Stimulated activated CD8-positive, alpha-beta memory T cell treated with anti-CD3 and anti-CD28 coated beads, Interleukin-12 subunit alpha, Interleukin-12 subunit beta, amount 100 ng/mL, for 24 hours (primary cell): ENCODE results near the gene APOBEC3F.

Experiments
- DNase-seq: peaks from one replicate; pipeline ENCODE4 v3.0.0-alpha.2; 2020; ENCODE audit errors: extremely low read depth

The APOBEC3F gene

DNA sequence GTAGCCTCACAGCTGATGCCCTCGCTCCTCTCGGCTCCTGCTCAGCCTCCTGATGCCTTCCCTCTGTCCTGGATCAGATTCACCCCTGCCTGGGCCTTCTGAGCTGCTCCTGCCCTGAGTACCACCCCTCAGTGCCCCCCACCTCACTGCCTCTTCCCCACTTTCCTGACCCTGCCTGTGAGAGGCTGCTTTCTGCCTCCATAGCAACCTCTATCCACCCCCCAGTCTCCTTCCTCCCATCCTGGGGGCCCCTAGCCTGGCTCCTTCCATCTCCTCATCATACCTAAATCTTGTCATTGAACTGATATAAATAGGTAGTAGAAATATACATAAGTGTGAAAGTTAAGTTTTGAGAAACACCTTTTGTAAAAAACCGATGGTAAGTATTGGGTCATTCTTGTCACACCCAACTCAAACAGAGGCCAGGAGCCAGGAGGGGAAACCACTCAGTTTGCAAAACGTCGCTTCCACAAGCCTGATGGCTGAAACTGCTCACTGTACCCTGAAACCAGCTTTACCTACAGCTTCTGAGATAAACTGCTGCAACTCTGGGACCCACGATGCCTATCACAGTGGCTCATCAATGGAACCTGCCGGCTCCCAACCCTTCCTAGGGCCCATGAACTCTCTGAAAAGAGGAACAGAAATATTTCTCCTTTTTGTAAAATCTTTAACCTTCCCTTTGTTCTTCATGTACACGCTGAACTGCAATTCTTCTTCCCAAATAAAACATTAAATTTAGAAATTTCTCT lies 51.6 kb downstream of the APOBEC3F start:
- DNase-seq, result no peak

DNA sequence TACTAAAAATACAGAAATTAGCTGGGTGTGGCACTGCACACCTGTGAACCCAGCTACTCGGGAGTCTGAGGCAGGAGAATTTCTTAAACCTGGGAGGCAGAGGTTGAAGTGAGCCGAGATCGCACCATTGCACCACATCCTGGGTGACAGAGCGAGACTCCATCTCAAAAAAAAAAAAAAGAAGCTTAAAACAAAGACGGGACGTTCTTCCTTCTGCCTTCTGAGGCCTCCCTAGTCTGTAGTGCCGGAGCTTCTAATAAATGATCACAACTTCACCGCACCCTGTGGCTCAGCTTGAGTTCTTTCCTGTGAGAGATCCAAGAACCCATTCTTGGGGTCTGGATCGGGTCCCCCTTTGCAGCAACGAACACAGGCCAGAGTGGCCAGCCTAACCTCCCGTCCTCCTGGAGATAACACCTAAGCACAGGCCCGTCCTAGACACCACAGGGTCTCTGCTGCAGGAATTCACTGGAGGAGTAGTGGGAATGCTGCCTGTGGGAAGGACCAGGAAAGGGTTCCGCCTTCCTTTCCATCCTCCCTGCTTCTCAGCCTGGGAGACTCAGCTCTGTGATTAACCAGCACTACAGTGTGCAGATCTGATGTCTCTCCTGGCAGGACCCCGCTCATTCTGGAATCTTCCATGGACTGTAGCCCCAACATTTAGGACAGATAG lies 54.2 kb downstream of the APOBEC3F start:
- DNase-seq, result no peak

DNA sequence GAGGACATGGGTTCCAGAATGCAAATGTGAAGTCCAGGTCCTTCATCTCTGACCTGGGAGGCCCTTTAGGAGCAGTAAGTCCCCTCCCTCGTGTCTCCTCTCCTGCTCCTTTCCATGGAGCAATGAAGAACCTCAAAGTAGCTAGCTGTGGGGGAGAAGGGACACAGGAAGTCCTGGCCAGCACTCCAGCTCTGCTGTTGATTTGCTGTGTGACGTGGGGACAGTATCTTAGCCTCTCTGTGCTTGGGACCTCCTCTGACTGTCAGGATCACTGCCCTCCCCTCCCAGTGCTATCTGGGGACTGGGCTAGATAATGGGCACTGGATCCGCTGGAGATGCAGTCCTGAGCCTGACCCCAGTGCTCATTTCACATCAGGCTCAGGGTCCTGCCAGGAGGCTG lies 55.3 kb downstream of the APOBEC3F start:
- DNase-seq, result no peak

DNA sequence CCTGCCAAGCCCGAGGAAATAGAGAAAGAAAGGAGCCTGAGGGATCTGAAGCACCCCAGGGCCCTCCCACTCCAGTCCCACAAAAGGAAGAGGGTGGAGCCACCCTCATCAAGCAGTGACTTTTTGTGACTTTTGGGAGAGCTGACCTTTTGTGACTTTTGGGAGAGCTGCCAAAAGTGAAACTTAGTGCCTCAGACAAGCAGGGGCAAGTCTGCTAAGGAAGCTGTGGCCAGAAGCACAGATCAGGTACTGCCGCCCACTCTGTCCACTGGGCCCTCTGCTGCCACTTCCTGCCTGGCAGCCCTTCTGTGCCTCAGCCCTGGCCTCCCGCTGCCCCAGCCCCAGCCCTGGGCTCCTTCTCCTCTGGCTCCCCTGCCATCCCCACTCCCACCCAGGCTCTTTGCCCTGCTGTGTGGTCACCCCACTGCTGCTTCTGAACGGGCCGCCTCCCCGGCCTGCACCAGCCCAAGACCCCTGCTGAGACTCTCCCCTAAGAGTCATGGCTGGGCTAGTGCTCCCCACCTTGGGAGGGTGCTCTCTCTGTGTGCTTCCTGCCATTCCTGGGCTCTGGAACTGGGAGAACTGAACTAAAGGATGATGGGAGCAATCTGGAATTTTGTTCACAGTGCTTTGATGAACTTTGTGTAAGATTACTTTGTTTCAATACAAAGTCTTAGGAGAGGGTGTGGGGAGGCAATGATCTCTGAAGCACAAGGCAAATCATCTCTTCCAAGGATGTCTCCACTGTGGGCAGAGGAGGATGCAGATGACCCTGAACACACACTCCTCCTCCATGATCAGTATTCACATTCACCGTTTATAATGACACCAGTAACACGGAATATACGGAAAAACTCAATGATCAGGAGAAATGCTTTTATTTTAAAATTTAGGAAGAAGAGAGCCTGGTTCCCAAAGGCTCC lies 56.7 kb downstream of the APOBEC3F start, which contains the start of gene APOBEC3H:
TSS of gene APOBEC3H (plus strand) at position 147 of the 923 bp plus-strand sequence. CDS start 3,035 bp downstream, outside the sequence.
- no peak for DNase-seq

DNA sequence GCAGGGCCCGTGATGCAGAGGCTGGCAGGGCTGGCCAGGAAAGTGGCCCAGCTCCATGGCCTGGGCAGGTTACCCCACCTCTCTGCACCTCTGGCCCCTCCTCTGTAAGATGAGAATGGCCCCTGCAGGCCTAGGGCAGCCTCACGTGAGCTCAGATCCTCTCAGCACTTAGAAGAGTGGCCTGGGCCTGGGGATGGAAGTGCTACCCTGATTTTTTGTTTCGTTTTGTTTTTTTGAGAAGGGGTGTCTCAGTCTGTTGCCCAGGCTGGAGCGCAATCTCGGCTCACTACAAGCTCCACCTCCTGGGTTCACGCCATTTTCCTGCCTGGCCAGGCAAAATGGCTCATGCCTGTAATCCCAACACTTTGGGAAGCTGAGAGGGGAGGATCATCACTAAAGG lies 57.4 kb downstream of the APOBEC3F start:
- DNase-seq, result no peak

DNA sequence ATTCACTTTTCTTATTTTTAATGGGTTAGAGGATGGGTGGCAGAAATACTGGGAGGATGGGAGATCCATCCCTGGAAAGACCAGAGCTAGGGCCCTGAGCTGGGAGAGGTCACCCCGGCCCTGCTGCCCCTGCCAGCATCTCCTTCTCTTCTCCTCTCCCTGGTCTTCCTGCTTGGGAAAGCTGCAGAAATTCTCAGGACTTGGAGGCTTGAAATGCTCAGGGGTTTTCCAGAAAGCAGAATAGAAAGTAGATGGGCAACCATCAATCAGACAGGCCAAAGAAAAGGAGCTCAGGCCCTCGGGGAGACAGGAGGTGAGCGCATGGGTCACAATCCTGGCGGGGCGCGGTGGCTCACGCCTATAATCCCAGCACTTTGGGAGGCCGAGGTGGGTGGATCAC lies 57.9 kb downstream of the APOBEC3F start:
- DNase-seq, result no peak

DNA sequence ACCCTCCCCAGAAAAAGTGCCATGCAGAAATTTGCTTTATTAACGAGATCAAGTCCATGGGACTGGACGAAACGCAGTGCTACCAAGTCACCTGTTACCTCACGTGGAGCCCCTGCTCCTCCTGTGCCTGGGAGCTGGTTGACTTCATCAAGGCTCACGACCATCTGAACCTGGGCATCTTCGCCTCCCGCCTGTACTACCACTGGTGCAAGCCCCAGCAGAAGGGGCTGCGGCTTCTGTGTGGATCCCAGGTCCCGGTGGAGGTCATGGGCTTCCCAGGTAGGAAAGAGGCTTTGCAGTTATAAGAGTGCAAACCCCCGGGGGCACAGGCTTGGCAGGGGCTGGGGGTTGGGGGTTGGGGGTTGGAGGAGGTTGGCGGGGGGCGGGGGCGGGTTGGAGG lies 60.6 kb downstream of the APOBEC3F start:
- no peak for DNase-seq

DNA sequence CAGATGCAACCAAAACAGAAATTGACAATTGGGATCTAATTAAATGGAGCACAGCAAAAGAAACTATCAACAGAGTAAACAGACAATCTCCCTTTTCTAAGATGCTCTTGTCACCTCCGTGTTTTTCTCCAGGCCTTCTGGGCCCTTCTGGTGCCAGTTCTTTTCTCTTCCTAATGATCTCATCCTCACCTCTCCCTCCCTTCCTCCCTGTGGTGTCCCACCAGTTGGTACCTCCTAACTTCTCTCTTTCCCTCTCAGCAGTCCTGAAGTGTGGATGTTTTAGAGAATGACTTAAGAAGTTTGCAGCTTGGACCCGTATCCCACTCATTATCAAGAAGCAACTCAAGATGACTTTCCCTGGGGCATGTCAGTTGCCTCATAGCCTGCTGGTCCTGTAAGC lies 62.8 kb downstream of the APOBEC3F start:
- no peak for DNase-seq
